H1 (cell line): ENCODE results near the gene MAPRE2. TPM values are rescaled to one million over a fixed set of nuclear protein-coding genes. Genes with fewer than 3 reads are reported as not detected.

Experiments used
- CTCF ChIA-PET: fragments of 300-600 bp; sonication (Branson Sonifier 250); formaldehyde crosslinking; loops from one replicate; lab custom pipeline; 2021; ENCODE audit not compliant: partially characterized antibody; lab: Charles Lee
- POLR2A ChIA-PET: fragments of 300-600 bp; sonication (Branson Sonifier 250); formaldehyde crosslinking; loops from one replicate; lab custom pipeline; 2021; ENCODE audit warnings: inconsistent platforms; ENCODE audit not compliant: partially characterized antibody; lab: Charles Lee
- DNase-seq, 2 experiments: peaks; one replicate each; pipeline versions ENCODE4 v3.0.0 to v3.0.0-alpha.2; 2010 to 2022; ENCODE audit warnings: low spot score in 2 of 2, low read depth in 1 of 2, mixed read lengths in 1 of 2
- FAIRE-seq: peaks from 2 replicates; lab custom pipeline; 2011; peaks lifted over from hg19 to GRCh38; lab: Jason Lieb, UNC
- H2AFZ ChIP-seq: 2 replicates; pipeline ENCODE4 v1.8.1; 2012; ENCODE audit warnings: low read length, inconsistent platforms
- H2AK5ac ChIP-seq: 2 replicates; pipeline ENCODE4 v1.6.1; 2013; ENCODE audit warnings: low read depth, low read length
- H2BK120ac ChIP-seq: replicated peaks from 2 replicates; pipeline ENCODE3; 2013; ENCODE audit warnings: low read depth, low read length, inconsistent platforms
- H2BK12ac ChIP-seq: 2 replicates; pipeline ENCODE4 v1.6.1; 2013; ENCODE audit warnings: low read depth, low read length
- H2BK15ac ChIP-seq: 2 replicates; pipeline ENCODE4 v1.6.1; 2013; ENCODE audit warnings: low read length
- H2BK20ac ChIP-seq: 2 replicates; pipeline ENCODE4 v1.6.1; 2013; ENCODE audit warnings: low read length
- H2BK5ac ChIP-seq: 2 replicates; pipeline ENCODE4 v1.6.1; 2013; ENCODE audit warnings: low read depth, low read length
- H3K14ac ChIP-seq: 2 replicates; pipeline ENCODE4 v1.6.1; 2013; ENCODE audit warnings: inconsistent platforms; ENCODE audit not compliant: insufficient read length
- H3K18ac ChIP-seq: 2 replicates; pipeline ENCODE4 v1.6.1; 2013; ENCODE audit warnings: low read length; ENCODE audit errors: extremely low read depth
- H3K23ac ChIP-seq: 2 replicates; pipeline ENCODE4 v1.6.1; 2013; ENCODE audit warnings: inconsistent platforms; ENCODE audit not compliant: insufficient read length
- H3K23me2 ChIP-seq: 2 replicates; pipeline ENCODE4 v1.6.1; 2013; ENCODE audit warnings: low read depth, low read length
- H3K27ac ChIP-seq: 2 replicates; pipeline ENCODE4 v1.6.1; 2011; ENCODE audit warnings: low read depth, low read length, inconsistent platforms
- H3K27me3 ChIP-seq, 4 experiments: replicated peaks in 1 of 4; 1 replicate in 1 of 4; 2 replicates in 3 of 4; pipeline versions ENCODE4 v1.6.1 to v1.8.1; 2011 to 2013; ENCODE audit warnings: low read length in 3 of 4, mild to moderate bottlenecking in 3 of 4, inconsistent platforms in 2 of 4, mixed read lengths in 2 of 4, moderate library complexity in 1 of 4; ENCODE audit not compliant: control insufficient read depth in 3 of 4, insufficient read depth in 3 of 4; ENCODE audit errors: extremely low read depth in 1 of 4
- H3K36me3 ChIP-seq, 4 experiments: 2 replicates each; pipeline versions ENCODE4 v1.6.1 to v1.8.1; 2011 to 2013; ENCODE audit warnings: mild to moderate bottlenecking in 4 of 4, low read length in 3 of 4, moderate library complexity in 2 of 4, control low read depth in 1 of 4, inconsistent platforms in 1 of 4; ENCODE audit not compliant: insufficient read depth in 4 of 4, control insufficient read depth in 2 of 4
- H3K4ac ChIP-seq: replicated peaks from 2 replicates; pipeline ENCODE3; 2013; ENCODE audit warnings: low read length, low read depth, mixed read lengths, inconsistent platforms; ENCODE audit not compliant: insufficient read length
- H3K4me1 ChIP-seq, 4 experiments: replicated peaks in 1 of 4; 1 replicate in 1 of 4; 2 replicates in 3 of 4; pipeline versions ENCODE4 v1.6.1 to v1.8.1; 2011 to 2013; ENCODE audit warnings: low read length in 3 of 4, inconsistent platforms in 2 of 4, mixed read lengths in 1 of 4; ENCODE audit not compliant: insufficient read depth in 4 of 4, control insufficient read depth in 3 of 4
- H3K4me2 ChIP-seq, 2 experiments: 2 replicates each; pipeline versions ENCODE4 v1.6.1 to v1.8.1; 2011 to 2013; ENCODE audit warnings: low read depth in 2 of 2, low read length in 2 of 2, control low read depth in 1 of 2, inconsistent platforms in 1 of 2, mild to moderate bottlenecking in 1 of 2; ENCODE audit not compliant: insufficient read depth in 1 of 2
- H3K4me3 ChIP-seq, 4 experiments: fragments of 200-600, 300-600 bp in 1 of 4; sonication (generic), shearing (Covaris generic), sonication (Bioruptor Twin) in 1 of 4; 2 replicates each; pipeline versions ENCODE4 v1.5.1 to v1.8.1; 2011 to 2016; ENCODE audit warnings: low read length in 4 of 4, low read depth in 3 of 4, control low read depth in 2 of 4, inconsistent platforms in 2 of 4, mild to moderate bottlenecking in 2 of 4, mixed read lengths in 1 of 4, moderate library complexity in 1 of 4; ENCODE audit not compliant: insufficient read depth in 2 of 4; ENCODE audit errors: extremely low read depth in 1 of 4
- H3K56ac ChIP-seq: replicated peaks from 2 replicates; pipeline ENCODE3; 2013; ENCODE audit warnings: low read depth, mild to moderate bottlenecking, mixed read lengths, low read length, inconsistent platforms; ENCODE audit not compliant: insufficient read length
- H3K79me1 ChIP-seq: 2 replicates; pipeline ENCODE4 v1.6.1; 2013; ENCODE audit warnings: low read depth, low read length, control low read depth
- H3K79me2 ChIP-seq, 2 experiments: 2 replicates each; pipeline versions ENCODE4 v1.6.1 to v1.8.1; 2012 to 2013; ENCODE audit warnings: low read length in 2 of 2, mild to moderate bottlenecking in 2 of 2, inconsistent platforms in 1 of 2; ENCODE audit not compliant: insufficient read depth in 2 of 2, control insufficient read depth in 1 of 2
- H3K9ac ChIP-seq, 4 experiments: replicated peaks in 1 of 4; 1 replicate in 1 of 4; 2 replicates in 3 of 4; pipeline versions ENCODE4 v1.6.1 to v1.8.1; 2011 to 2013; ENCODE audit warnings: low read depth in 3 of 4, low read length in 3 of 4, control low read depth in 2 of 4, mild to moderate bottlenecking in 2 of 4, moderate library complexity in 2 of 4, inconsistent platforms in 1 of 4; ENCODE audit errors: extremely low read depth in 1 of 4
- H3K9me3 ChIP-seq, 2 experiments: 2 replicates each; pipeline versions ENCODE4 v1.6.1 to v1.8.1; 2012 to 2013; ENCODE audit warnings: mild to moderate bottlenecking in 2 of 2, moderate library complexity in 2 of 2, control low read depth in 1 of 2, inconsistent platforms in 1 of 2, low read depth in 1 of 2, low read length in 1 of 2, mixed read lengths in 1 of 2; ENCODE audit not compliant: insufficient read depth in 2 of 2
- H4K20me1 ChIP-seq, 2 experiments: replicated peaks in 1 of 2; 2 replicates each; pipeline versions ENCODE3 to v1.8.1; 2011 to 2013; ENCODE audit warnings: inconsistent platforms in 2 of 2, low read length in 2 of 2, mild to moderate bottlenecking in 1 of 2; ENCODE audit not compliant: insufficient read depth in 2 of 2, control insufficient read depth in 1 of 2
- H4K5ac ChIP-seq: 2 replicates; pipeline ENCODE4 v1.6.1; 2013; ENCODE audit warnings: low read length, low read depth, mixed read lengths, inconsistent platforms; ENCODE audit not compliant: insufficient read length
- H4K8ac ChIP-seq: 2 replicates; pipeline ENCODE4 v1.8.0; 2013; ENCODE audit warnings: mild to moderate bottlenecking, moderate library complexity, low read length, inconsistent platforms; ENCODE audit not compliant: insufficient read depth; ENCODE audit errors: extremely low read depth
- H4K91ac ChIP-seq: replicated peaks from 2 replicates; pipeline ENCODE3; 2013; ENCODE audit warnings: low read length, mixed read lengths, inconsistent platforms; ENCODE audit not compliant: insufficient read length
- JUN ChIP-seq: IDR thresholded peaks from 2 replicates; pipeline ENCODE4 v1.6.1; 2011; ENCODE audit warnings: low read depth, mild to moderate bottlenecking, improper control_type of control experiment, low read length
- RBBP5 ChIP-seq: IDR thresholded peaks from 2 replicates; pipeline ENCODE4 v1.7.1; 2012; ENCODE audit warnings: low read depth, mild to moderate bottlenecking, inconsistent platforms, low read length, moderate library complexity, borderline replicate concordance
- WGBS, 2 experiments: shearing (Covaris generic) in 1 of 2; methylation state at CpG; one replicate each; pipeline versions ENCODE4 v1.1.6 to v1.1.7; 2013 to 2015; ENCODE audit warnings: low lambda C conversion rate in 2 of 2, mixed read lengths in 2 of 2, inconsistent platforms in 1 of 2, low coverage in 1 of 2, missing lambda C conversion rate in 1 of 2; ENCODE audit not compliant: insufficient replicate concordance in 2 of 2, insufficient coverage in 1 of 2, insufficient read length in 1 of 2; ENCODE audit errors: extremely low coverage in 1 of 2, missing lambda C conversion rate in 1 of 2; 5-methylcytosine and 5-hydroxymethylcytosine counted together
- polyA plus RNA-seq, 7 experiments: library from polyadenylated mRNA; depleted of rRNA in 3 of 7; stranded (reverse) in 5 of 7; unstranded in 2 of 7; fragments of >200 nt in 5 of 7; fragments of 200-250 nt in 2 of 7; gene quantifications; 1 replicate in 5 of 7; 2 replicates in 1 of 7; 4 replicates in 1 of 7; pipeline versions ENCODE4 v1.2.1 to v1.2.3, GENCODE V29; 2011 to 2013; ENCODE audit warnings: missing spikeins in 2 of 7, mixed read lengths in 2 of 7
- total RNA-seq: library from RNA; stranded (reverse); fragmentation: NEBNext Ultra II Directional; extraction: Animal tissue kit (Norgen Biotek cat#: 25700); gene quantifications from 2 replicates; pipeline ENCODE4 v1.2.1, GENCODE V29; 2021

MAPRE2 gene
- total and polyA plus RNA-seq, 2 of the 8 experiments (the other 6 are each of a cell fraction or from before 2014, with no cell fraction given) = 32.6 to 33.1 TPM

DNA sequence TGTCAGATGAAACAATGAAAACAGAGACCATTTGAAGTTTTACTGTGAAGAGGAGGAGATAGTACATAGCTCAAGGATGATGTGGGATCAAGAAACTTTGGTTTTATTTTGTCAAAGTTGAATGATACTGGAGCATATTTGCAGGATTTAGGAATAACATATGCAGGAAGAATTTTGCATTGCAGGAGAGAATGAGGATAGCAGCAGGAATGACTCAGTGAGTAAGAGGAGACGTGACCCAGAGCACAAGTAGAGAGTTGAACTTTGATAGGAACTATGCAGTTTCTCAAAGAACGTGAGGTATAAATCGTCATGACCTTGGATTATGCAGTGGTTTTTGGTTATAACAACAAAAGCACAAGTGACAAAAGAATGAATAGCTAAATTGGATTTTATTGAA is 47.7 kb downstream of the MAPRE2 start:
- CTCF ChIA-PET = no interaction called here

More for the DNA sequence above, 47.7 kb downstream of the MAPRE2 start:
- Histone ChIP-seq H3K79me2 (no peaks in the 10 kb centered on the region), H2BK15ac (no peak overlapping the region), H2BK12ac (no peak overlapping the region), H3K4me1 (no peaks in the 10 kb centered on the region), H3K36me3 (no peaks in the 10 kb centered on the region), H3K9ac (no peak overlapping the region), H3K27me3 (no peaks in the 10 kb centered on the region), H3K4ac (no peak overlapping the region), H3K27ac (no peak overlapping the region), H2BK5ac (no peak overlapping the region), H3K4me3 (no peak overlapping the region), H3K79me1 (no peaks in the 10 kb centered on the region), H3K23me2 (no peaks in the 10 kb centered on the region), H3K9me3 (no peaks in the 10 kb centered on the region), H4K91ac (no peak overlapping the region), H3K14ac (no peak overlapping the region), H2BK20ac (no peak overlapping the region), H2BK120ac (no peak overlapping the region), H3K23ac (no peak overlapping the region), H3K18ac (no peak overlapping the region), H3K56ac (no peak overlapping the region), H4K20me1 (no peaks in the 10 kb centered on the region), H2AK5ac (no peak overlapping the region), H4K5ac (no peak overlapping the region), H3K4me2 (no peak overlapping the region), H4K8ac (no peak overlapping the region), H2AFZ (no peak overlapping the region)
- TF ChIP-seq RBBP5 (no peak), JUN (no peak)
- 91% methylated on average over 3 of the region's 3 CpGs; no CpG with 5 or more reads in 1 of the 2 experiments for WGBS, 2 experiments
- POLR2A ChIA-PET = no interaction called here
- FAIRE-seq (no peak), DNase-seq (no peak)
